AG08395 (cell line): ENCODE measurements around the gene SGSH.
"Not testable (repeated sequence)": the region's sequence is repeated elsewhere in the genome, so short reads cannot be mapped to it uniquely, and the experiment has no call there.

Source experiments
- DNase-seq: peaks from one replicate; pipeline ENCODE4 v3.0.0; 2012; ENCODE audit warnings: mixed read lengths, low spot score

SGSH gene

GRCh38 chr17:80253631-80254395, 33.7 kb upstream of the SGSH start:
- DNase-seq, result no peak

GRCh38 chr17:80252871-80253270, 32.7 kb upstream of the SGSH start:
- no peak for DNase-seq

GRCh38 chr17:80251966-80252365, 31.8 kb upstream of the SGSH start:
- no peak for DNase-seq

GRCh38 chr17:80248894-80249710, 29.0 kb upstream of the SGSH start:
- no peak for DNase-seq

- no peak for DNase-seq
Observed at GRCh38 chr17:80248001-80248893, 28.1 kb upstream of the SGSH start.

- DNase-seq, result no peak
Observed at GRCh38 chr17:80247561-80247960, 27.4 kb upstream of the SGSH start.

- DNase-seq, result no peak
Observed at GRCh38 chr17:80246726-80247125, 26.6 kb upstream of the SGSH start.

GRCh38 chr17:80246266-80246681, 26.1 kb upstream of the SGSH start:
- no peak for DNase-seq

GRCh38 chr17:80245566-80246265, 25.6 kb upstream of the SGSH start:
- DNase-seq, result no peak

- DNase-seq, result no peak
Observed at GRCh38 chr17:80244871-80245509, 24.9 kb upstream of the SGSH start.

GRCh38 chr17:80244448-80244847, 24.3 kb upstream of the SGSH start:
- DNase-seq, result not testable (repeated sequence)

GRCh38 chr17:80243526-80244433, 23.6 kb upstream of the SGSH start:
- no peak for DNase-seq

- DNase-seq, result no peak
Observed at GRCh38 chr17:80242505-80242904, 22.4 kb upstream of the SGSH start.

- no peak for DNase-seq
Observed at GRCh38 chr17:80237386-80237785, 17.3 kb upstream of the SGSH start.

GRCh38 chr17:80236911-80237310, 16.8 kb upstream of the SGSH start:
- DNase-seq, result no peak

- DNase-seq, result no peak
Observed at GRCh38 chr17:80233202-80233601, 13.1 kb upstream of the SGSH start.

- DNase-seq, result no peak
Observed at GRCh38 chr17:80232438-80232837, 12.3 kb upstream of the SGSH start.

- DNase-seq, result no peak
Observed at GRCh38 chr17:80229011-80229410, 8.9 kb upstream of the SGSH start.

- DNase-seq, result no peak
Observed at GRCh38 chr17:80228477-80228876, 8.3 kb upstream of the SGSH start.

- DNase-seq, result no peak
Observed at GRCh38 chr17:80227666-80228065, 7.5 kb upstream of the SGSH start.
